Embryonic facial prominence (tissue), 1 donor: Measurements from ENCODE around the gene ELK1.
"Not testable (repeated sequence)": the region's sequence is repeated elsewhere in the genome, so short reads cannot be mapped to it uniquely, and the experiment has no call there.

ENCODE experiments used
- DNase-seq: peaks from one replicate; pipeline ENCODE4 v3.0.0-alpha.2; 2016; ENCODE audit errors: extremely low spot score

The ELK1 gene

GRCh38 chrX:47650164-47651042 is at the start of gene ELK1:
TSS of gene ELK1 (minus strand) at chrX:47650563. CDS start at chrX:47641441, 9,122 bp downstream.
- DNase-seq: peak; percentile 91

- no peak for DNase-seq
Measured at GRCh38 chrX:47697181-47697580, 46.8 kb upstream of the ELK1 start.

- DNase-seq: no peak
Measured at GRCh38 chrX:47690175-47690574, 39.8 kb upstream of the ELK1 start.

- no peak for DNase-seq
Measured at GRCh38 chrX:47687263-47687662, 36.9 kb upstream of the ELK1 start.

GRCh38 chrX:47683829-47684205 is 33.5 kb upstream of the ELK1 start:
- no peak for DNase-seq

- no peak for DNase-seq
Measured at GRCh38 chrX:47683184-47683828, 32.9 kb upstream of the ELK1 start.

GRCh38 chrX:47675959-47676859 is 25.8 kb upstream of the ELK1 start:
- not testable (repeated sequence) for DNase-seq

GRCh38 chrX:47674776-47675175 is 24.4 kb upstream of the ELK1 start:
- DNase-seq: no peak

- not testable (repeated sequence) for DNase-seq
Measured at GRCh38 chrX:47665797-47666196, 15.4 kb upstream of the ELK1 start.

- no peak for DNase-seq
Measured at GRCh38 chrX:47664737-47665136, 14.4 kb upstream of the ELK1 start.

- DNase-seq: no peak
Measured at GRCh38 chrX:47662144-47662657, 11.8 kb upstream of the ELK1 start.

GRCh38 chrX:47661539-47661938 is 11.2 kb upstream of the ELK1 start:
- DNase-seq: no peak

- DNase-seq: no peak
Measured at GRCh38 chrX:47659421-47659726, 9.0 kb upstream of the ELK1 start.

- DNase-seq: peak; percentile 79
Measured at GRCh38 chrX:47658684-47659420, 8.5 kb upstream of the ELK1 start, which contains the start of gene UXT. TSS of gene UXT (minus strand) at chrX:47659180. CDS start at chrX:47658927, 253 bp downstream.

- no peak for DNase-seq
Measured at GRCh38 chrX:47658301-47658683, 7.9 kb upstream of the ELK1 start.

GRCh38 chrX:47651043-47651905 is 911 bp upstream of the ELK1 start:
- DNase-seq: no peak

GRCh38 chrX:47649781-47650163 is 591 bp downstream of the ELK1 start:
- DNase-seq: no peak

GRCh38 chrX:47649271-47649670 is 1.1 kb downstream of the ELK1 start:
- DNase-seq: no peak

- DNase-seq: no peak
Measured at GRCh38 chrX:47648376-47648775, 2.0 kb downstream of the ELK1 start.

GRCh38 chrX:47646636-47647035 is 3.7 kb downstream of the ELK1 start:
- DNase-seq: no peak
